ENCODE results near the gene IL25.
"Not testable (repeated sequence)": the region's sequence is repeated elsewhere in the genome, so short reads cannot be mapped to it uniquely, and the experiment has no call there.

The IL25 gene

DNA sequence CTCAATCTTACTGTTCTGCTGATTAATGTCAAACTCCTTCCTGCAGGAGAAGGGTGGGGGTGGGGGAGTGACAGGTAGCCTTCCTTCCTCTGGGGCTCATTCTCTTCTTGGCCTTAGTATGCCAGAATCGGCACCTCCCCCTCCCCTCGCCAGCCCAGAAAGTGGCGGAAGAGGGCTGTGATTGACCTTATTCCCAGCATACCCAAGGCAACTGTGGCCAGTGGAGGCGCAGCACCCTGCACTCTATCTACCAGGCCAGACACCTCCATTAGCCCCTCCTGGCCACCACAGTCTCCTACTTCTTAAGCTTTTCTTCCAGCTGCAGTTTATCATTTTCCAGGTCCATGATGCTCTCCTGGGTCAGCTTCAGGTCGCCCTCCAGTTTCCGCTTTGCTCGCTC lies 20.0 kb downstream of the IL25 start:
- no peak for DNase-seq

DNA sequence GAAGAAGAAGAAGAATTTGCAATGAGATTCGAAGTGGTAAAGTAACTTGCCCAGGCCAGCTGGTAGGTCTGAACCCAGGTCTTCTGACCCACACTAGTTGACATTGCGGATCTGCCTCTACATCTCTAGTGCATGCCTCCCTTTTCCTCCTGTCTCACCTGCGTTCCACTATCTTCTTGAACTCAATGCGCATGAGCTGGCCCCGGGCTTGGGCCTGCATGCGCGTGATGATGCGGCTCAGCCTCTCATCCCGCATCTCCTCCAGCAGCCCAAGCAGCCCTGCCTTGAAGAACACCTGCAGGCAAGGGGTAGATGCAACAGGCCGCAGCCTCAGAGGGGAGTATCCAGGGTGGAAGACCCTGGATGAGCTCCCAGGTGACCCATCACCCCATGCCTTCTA lies 23.5 kb downstream of the IL25 start:
- no peak for DNase-seq

DNA sequence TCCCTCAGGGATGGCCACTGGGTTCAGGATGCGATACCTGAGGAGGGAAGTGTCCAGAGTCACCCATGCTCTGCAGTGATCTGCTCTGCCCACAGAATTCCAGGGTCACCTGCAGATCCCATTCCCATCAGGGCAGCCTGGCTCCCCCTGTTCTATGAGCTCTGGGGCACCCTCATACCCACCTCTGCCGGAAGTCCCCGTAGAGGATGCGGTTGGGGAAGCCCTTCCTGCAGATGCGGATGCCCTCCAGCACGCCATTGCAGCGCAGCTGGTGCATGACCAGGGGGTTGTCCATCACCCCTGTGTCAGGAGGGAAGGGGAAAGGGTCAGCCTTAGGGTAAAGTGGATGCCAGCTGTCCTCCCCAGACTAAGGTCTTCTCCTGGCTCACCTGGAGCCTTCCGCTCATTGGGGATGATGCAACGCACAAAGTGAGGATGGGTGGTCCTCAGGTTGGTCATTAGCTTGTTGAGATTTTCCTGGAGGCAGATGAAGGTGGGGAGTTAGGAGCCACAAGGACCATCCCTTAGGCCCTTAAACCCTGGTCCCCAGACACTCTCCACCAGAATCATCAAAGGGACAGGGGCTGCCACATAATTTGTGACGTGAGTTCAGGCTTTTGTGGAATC lies 24.3 kb downstream of the IL25 start:
- DNase-seq = no peak

GRCh38 chr14:23398348-23398747 lies 25.7 kb downstream of the IL25 start:
- DNase-seq = no peak

DNA sequence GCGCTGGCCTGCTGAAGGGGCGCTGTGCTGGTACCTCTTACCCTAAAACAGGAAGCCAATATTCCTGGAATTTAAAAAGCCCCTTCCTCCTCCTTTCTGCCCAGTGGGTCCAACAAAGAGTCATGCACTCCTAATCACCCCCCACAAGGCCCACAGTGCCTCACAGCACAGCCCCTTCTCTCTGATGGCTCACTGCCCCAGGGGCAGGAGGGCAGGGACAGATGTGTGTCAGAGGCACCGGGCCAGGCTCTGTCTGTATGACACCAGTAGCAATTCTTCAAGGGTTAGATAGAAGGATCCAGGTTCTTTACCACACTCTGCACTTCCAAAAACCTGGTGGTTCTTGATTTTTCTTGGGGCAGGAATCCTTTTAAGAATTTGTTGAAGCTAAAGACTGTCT lies 26.5 kb downstream of the IL25 start:
- DNase-seq = no peak

GRCh38 chr14:23399591-23399990 lies 27.0 kb downstream of the IL25 start:
- no peak for DNase-seq

GRCh38 chr14:23400496-23401149 lies 28.0 kb downstream of the IL25 start:
- not testable (repeated sequence) for DNase-seq

- no peak for DNase-seq
Observed at GRCh38 chr14:23401291-23401690, 28.7 kb downstream of the IL25 start.

- DNase-seq = no peak
Observed at GRCh38 chr14:23402296-23403138, 29.9 kb downstream of the IL25 start.

DNA sequence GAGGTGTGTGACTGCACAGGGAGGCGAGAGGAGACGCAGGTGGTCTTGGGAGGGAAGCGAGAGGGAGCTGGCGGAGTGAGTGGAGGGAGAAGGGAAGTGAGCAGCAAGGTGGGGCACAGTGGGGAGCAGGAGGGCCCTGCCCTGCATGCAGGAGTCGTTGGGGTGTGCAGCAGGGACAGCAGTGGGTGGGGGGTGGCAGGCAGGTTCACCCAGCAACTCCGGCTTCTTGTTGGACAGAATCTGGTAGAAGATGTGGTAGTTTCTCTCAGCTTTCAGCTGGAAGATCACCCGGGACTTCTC lies 30.5 kb downstream of the IL25 start:
- DNase-seq = no peak

- no peak for DNase-seq
Observed at GRCh38 chr14:23403908-23404307, 31.3 kb downstream of the IL25 start.

DNA sequence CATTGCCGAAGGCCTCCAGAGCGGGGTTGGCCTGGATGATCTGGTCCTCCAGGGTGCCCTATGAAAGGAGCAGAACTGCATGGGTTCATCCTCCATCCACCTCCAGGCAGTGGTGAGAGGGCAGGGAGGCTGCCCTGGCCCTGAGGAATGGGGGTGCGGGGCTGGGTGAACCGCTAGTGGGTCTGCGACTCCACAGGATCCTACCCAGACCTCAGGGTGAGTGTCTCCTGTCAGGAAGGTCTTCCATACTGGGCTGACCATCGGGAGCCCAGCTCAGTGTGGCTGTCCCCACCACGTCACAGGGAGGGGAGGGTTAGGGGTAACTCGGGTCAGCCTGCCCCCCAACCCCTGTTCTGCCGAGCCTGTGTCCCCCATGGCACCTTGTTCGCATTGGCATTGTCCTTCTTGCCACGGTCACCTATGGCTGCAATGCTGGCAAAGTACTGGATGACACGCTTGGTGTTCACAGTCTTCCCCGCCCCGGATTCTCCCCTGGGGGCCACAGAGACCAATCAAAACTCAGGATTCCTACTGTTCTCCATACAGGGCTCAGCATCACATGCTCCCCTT lies 31.8 kb downstream of the IL25 start:
- no peak for DNase-seq

DNA sequence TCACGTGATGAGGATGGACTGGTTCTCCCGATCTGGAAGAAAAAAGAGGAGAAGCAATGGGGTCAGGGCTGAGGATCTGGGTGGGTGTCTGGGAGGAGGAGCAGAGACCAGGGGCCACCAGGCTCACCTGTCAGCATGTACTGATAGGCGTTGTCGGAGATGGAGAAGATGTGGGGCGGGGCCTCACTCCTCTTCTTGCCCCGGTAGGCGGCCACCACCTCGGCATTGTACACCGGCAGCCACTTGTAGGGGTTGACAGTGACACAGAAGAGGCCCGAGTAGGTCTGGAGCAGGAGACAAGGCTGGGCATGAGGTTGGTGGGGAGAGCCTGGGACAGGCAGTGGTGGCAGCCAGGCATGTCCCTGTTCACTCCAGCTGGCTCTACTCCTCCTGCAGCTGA lies 32.5 kb downstream of the IL25 start:
- DNase-seq = no peak

DNA sequence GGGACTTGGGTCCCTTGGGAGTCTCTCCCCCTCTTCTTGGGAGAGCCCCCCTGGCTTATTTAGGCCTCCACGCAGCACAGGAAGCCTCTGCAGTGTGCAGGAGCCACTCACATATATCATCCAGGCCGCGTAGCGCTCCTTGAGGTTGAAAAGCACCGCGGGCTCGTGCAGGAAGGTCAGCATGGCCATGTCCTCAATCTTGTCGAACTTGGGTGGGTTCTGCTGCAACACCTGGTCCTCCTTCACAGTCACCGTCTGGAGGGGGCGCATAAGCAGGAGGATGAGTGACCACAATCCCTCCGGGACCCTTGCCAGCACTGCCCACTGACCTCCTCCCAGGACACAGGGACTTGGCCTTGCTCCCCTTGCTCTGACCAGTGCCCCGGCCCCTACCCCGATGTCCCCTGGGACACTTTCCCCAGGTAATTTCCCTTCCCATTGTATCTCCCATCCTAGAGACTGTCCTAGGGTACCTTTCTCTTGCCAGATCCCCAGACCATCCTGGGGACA lies 33.0 kb downstream of the IL25 start:
- no peak for DNase-seq

DNA sequence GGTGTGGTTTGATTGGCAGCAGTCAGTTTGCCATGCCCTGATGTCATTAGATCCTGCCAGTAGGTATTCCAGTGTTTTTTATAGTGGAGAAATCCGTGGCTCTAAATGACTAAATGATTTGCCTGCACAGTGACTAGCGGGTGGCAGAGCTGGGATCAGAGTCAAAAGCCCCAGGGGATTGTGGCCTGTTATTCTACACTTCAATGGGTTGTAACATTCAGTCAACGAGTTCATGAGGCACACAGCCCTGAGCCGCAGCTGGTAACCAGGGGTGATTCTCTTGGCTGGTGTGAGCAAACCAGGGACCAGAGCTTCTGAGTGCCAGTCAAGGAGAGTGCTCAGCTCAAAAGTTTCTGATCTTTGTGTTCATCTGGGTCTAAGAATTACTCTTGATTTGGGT lies 33.6 kb downstream of the IL25 start:
- no peak for DNase-seq

- no peak for DNase-seq
Observed at GRCh38 chr14:23406725-23407355, 34.2 kb downstream of the IL25 start.

GRCh38 chr14:23407516-23408306 lies 35.1 kb downstream of the IL25 start, which contains the start of gene MYH6:
MYH6 (minus strand) TSS chr14:23408273; CDS start chr14:23407223, 1,050 bp downstream.
- no peak for DNase-seq

GRCh38 chr14:23408307-23408630 lies 35.7 kb downstream of the IL25 start:
- no peak for DNase-seq

GRCh38 chr14:23409475-23409874 lies 36.9 kb downstream of the IL25 start:
- no peak for DNase-seq

DNA sequence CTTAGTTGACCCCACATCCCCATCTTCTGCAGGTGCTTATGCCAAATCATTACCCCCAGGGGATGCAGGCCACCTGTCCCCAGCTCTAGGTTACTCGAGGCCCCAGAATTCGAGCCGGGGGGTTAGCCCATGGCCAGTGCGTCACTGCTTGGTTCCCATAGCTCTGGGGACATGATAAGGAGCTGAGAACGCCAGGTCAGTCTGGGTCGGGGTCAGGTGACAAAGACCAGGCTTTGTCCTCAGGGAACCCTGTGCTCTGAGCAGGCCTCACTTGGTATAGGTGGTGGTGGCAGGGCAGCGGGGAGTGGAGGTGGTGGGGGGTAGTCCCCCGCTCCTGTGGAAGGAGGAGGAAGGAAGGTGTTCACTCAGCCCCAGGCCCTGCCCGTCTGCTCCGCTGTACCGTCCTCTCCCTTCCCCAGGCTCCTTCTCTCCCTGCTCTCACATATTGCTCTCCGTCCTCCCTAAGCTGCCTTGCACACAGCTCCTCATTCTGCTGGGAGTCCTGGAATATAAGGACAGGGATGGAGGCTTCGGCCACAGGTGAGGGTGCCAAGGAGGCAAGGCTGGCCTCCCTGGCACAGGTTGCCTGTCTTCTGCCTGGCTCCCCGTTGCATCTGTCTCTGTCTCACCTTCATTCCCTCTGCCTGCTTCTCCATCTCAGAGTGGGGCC lies 37.5 kb downstream of the IL25 start:
- DNase-seq = no peak

- DNase-seq = no peak
Observed at GRCh38 chr14:23411563-23412525, 39.2 kb downstream of the IL25 start.

Measured in NCI-H187 treated with DMSO at 0.1 percent for 48 hours (cell line).